Gastroesophageal sphincter (tissue), 3 donors: ENCODE results near the gene MACROD1.

Experiments
- EP300 ChIP-seq: sonication (generic); formaldehyde crosslinking; IDR thresholded peaks from one replicate; pipeline ENCODE4 v1.6.1; 2017; ENCODE audit warnings: antibody characterized with exemption, mild to moderate bottlenecking
- POLR2A ChIP-seq, 2 donors: fragments of 450-650 bp; IDR thresholded peaks; one replicate each; pipeline ENCODE4 v1.6.1; 2017; ENCODE audit warnings: antibody characterized with exemption in 2 of 2, mild to moderate bottlenecking in 2 of 2, moderate library complexity in 1 of 2
- POLR2AphosphoS5 ChIP-seq: sonication (generic); formaldehyde crosslinking; IDR thresholded peaks from one replicate; pipeline ENCODE4 v1.6.1; 2017; ENCODE audit warnings: antibody characterized with exemption
- TF ChIP-seq, protein P1 (sequence below), 4 experiments: fragments of 200-600 bp in 2 of 4; fragments of 450-650 bp in 2 of 4; sonication (generic) in 1 of 4; IDR thresholded peaks; one replicate each; pipeline ENCODE4 v1.5.1; 2017 to 2019; ENCODE audit warnings: antibody characterized with exemption in 4 of 4, mild to moderate bottlenecking in 2 of 4, moderate library complexity in 2 of 4

DNA sequence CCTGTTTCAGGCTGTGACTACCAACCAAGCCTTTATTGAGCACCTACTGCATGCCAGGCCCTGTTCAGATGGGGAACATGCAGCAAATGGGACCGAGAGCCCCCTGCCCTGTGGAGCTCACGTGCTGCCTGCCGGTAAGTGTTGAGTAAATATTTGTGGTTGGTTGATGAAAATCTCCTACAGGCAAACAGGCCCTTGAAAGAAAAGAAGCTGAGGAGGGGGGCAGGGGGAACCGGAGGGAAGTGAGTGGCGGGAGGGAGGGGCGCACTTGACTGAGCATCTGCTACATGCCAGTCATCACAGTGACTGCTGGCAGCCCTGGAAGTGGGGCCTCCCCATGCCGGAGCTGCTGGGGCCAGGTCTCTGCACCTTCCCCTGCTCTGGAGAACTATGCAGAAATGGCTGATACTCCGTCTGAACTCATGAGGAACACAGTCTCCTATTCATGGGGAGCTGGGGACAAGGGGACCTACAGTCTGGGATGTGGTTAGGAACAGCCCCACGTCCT lies 34.2 kb downstream of the MACROD1 start:
- TF ChIP-seq, protein P1, sequence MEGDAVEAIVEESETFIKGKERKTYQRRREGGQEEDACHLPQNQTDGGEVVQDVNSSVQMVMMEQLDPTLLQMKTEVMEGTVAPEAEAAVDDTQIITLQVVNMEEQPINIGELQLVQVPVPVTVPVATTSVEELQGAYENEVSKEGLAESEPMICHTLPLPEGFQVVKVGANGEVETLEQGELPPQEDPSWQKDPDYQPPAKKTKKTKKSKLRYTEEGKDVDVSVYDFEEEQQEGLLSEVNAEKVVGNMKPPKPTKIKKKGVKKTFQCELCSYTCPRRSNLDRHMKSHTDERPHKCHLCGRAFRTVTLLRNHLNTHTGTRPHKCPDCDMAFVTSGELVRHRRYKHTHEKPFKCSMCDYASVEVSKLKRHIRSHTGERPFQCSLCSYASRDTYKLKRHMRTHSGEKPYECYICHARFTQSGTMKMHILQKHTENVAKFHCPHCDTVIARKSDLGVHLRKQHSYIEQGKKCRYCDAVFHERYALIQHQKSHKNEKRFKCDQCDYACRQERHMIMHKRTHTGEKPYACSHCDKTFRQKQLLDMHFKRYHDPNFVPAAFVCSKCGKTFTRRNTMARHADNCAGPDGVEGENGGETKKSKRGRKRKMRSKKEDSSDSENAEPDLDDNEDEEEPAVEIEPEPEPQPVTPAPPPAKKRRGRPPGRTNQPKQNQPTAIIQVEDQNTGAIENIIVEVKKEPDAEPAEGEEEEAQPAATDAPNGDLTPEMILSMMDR (IDR thresholded peaks at IDR 0.05) = no peak
- TF ChIP-seq POLR2AphosphoS5 (no peak), POLR2A (IDR thresholded peaks at IDR 0.05) (no peak), EP300 (no peak)
